GM19099 (cell line): ENCODE measurements around the gene HAVCR2.

Source experiments
- POLR2A ChIP-seq: IDR thresholded peaks from 3 replicates; pipeline ENCODE4 v1.6.1; 2011; ENCODE audit warnings: low read depth; ENCODE audit not compliant: insufficient read length; ENCODE audit errors: extremely low read depth

Gene HAVCR2

GRCh38 chr5:157108976-157109375, at the start of gene HAVCR2:
HAVCR2 (minus strand) TSS chr5:157109044; CDS start chr5:157108983, 61 bp downstream.
- peak; percentile 28 for TF ChIP-seq POLR2A

DNA sequence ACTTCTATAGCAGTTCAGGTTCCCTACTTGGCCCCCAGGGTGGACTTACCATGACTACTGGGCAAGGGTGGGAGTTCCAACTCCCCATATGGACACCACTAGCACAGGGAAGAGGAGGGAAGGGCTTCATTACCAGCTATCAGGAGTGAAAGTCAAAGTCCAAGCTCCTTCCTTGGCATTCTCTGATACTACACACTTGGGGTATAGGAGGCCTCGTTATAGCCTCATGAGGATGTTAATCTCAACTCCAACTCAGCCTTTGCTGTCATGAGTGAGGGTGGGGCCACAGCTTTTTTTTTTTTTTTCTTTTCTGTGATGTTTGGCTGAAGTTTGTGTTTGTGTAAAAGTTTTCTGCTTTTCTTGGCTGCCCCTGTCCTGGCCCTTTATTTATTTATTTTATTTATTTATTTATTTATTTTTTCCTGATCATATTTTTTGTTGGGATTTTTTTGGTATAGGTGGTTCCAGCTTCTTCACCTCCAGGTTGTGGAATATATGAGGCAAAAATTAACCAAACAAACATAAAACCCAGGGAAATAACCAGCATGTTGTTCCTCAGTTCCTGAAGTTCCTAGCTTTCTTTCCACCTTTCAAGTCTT, 48.5 kb upstream of the HAVCR2 start:
- no peak for TF ChIP-seq POLR2A

DNA sequence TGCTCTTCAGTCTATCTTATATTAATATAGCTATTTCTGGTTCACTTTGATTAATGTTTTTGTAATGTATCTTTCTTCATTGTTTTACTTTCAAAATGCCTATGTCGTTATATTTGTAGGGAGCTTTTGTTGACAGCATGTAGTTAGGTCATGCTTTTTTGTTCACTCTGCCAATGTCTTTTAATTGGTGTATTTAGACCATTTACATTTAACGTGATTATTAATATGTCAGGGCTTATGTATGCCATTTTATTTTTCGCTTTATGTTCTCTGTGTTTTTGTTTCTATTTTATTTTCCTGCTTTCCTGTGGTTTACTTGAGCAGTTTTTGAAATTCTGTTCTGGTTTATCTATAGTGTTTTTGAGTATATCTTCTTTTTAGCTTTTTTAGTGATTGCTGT, 46.5 kb upstream of the HAVCR2 start:
- TF ChIP-seq POLR2A, result no peak

DNA sequence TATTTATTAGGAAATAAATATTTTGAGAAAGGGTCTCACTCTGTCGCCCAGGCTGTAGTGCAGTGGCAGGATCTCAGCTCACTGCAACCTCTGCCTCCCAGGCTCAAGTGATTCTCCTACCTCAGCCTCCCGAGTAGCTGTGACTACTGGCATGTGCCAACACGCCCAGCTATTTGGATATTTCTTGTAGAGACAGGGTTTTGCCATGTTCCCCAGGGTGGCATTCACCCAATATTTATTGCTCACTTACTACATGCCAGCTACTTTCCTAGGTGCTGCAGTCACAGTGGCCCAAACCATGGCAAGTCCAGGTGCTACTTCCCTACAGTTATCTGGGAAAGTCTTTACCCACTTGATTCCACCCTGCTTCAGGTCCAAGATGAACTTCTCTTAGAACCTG, 42.2 kb upstream of the HAVCR2 start:
- no peak for TF ChIP-seq POLR2A

- no peak for TF ChIP-seq POLR2A
Measured at GRCh38 chr5:157148734-157149615, 40.1 kb upstream of the HAVCR2 start.

GRCh38 chr5:157143127-157143971, 34.5 kb upstream of the HAVCR2 start:
- TF ChIP-seq POLR2A, result no peak

DNA sequence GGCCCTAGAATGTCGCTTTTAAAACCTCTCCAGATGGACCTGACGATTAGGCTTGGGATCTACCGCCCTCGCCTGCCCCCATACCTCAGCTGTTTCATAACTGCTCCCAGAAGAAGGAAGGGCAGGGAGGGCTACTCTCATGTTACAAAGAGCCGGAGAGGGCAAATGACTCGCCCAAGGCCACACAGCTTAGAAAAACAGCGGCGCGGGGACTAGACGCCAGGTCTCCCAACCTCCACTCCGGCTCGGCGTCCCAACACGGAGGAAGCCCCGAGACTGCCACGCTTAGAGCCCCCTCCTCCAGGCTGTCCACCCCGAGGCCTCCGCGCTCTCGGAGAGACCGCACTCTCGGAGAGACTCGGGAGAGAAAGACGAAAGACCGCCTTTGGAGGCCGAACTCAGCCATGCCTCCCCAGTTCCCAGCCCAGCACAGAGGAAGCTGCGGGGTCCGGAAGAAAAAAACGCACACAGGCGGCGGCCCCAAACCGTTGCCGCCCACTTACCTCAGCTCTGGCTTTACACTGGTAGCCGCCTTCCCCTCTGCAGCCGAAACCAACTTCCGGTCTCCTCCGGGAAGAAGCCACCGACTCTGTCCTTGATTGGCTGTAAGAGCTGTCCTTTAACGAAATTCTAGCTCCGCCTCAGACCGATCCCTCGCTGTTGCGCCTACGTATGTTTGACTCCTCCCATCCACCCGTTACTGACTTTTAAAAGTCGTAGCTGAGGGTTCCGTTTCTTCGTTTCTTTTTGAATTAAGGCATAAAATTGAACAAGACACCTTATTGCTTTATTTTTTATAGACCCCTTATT, 33.7 kb upstream of the HAVCR2 start, which contains the start of gene MED7:
Gene MED7 (minus strand): TSS at position 549 of the 810 bp plus-strand sequence. CDS start 3,434 bp downstream, outside the sequence.
- peak; percentile 90 for TF ChIP-seq POLR2A

GRCh38 chr5:157137691-157138090, 28.8 kb upstream of the HAVCR2 start:
- no peak for TF ChIP-seq POLR2A

- no peak for TF ChIP-seq POLR2A
Measured at GRCh38 chr5:157132281-157132612, 23.4 kb upstream of the HAVCR2 start.

DNA sequence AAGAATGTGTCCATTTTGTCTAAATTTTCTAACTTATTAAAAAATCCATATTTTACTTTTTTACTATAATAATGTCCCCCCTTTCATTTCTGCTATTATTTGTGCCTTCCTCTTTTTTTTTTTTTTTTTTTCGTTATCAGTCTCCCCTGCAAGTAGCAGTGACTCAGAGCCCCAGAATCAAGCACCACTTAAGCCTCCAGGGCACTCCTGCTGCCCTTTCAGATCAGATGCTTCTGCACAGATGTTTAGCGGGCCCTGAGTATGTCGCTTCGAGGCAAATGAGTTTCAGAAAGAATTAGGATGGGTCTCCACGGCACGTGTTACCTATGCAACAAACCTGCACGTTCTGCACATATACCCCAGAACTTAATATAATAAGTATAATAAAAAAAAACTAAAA, 22.1 kb upstream of the HAVCR2 start:
- TF ChIP-seq POLR2A, result no peak

GRCh38 chr5:157121709-157122108, 12.9 kb upstream of the HAVCR2 start:
- TF ChIP-seq POLR2A, result no peak

DNA sequence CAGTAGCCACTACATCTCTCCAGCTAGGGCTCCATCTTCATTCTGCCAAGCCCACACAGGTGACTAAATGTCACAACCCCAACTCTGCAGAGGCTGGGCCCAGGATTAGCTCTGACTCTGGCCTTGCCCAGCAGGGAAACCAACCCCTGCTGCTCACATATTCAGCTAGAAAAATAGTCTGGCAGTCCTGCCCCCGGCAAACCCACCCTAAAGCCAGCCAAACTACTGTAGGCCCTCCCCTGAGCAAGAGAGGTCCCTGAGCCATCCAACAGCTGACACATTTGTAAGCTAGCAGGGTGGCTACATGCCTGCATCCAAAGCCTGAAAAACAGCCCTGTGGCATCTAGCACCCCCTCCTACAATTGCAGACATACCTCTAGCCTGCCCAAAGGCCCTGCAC, 11.3 kb upstream of the HAVCR2 start:
- TF ChIP-seq POLR2A, result no peak

GRCh38 chr5:157116483-157116954, 7.7 kb upstream of the HAVCR2 start:
- no peak for TF ChIP-seq POLR2A

DNA sequence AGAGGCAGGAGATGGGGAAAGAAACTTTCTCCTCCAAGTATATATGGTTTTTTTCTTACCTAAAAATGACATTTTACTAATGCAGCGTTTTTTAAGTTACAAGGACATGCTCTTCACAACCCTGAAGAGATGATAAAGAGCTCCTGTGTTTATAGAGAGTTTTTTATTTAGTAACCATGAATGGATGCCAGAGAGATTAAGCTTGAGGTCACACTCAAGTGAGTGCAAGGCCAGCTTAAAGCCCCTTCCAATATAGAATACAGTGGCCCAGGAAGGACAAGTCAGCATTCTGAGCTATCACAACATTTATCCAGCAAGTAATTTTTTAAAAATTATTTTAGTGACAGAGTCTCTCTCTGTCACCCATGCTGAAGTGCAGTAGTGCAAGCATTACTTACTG, 6.7 kb upstream of the HAVCR2 start:
- no peak for TF ChIP-seq POLR2A
